Measurements from ENCODE around the gene NHS.
"Not testable (repeated sequence)": the region's sequence is repeated elsewhere in the genome, so short reads cannot be mapped to it uniquely, and the experiment has no call there.

The NHS gene

GRCh38 chrX:17496407-17496806, 121.4 kb downstream of the NHS start:
- no peak for DNase-seq (ENCODE audit: low spot score)

- no peak for DNase-seq (ENCODE audit: low spot score)
These were observed 122.2 kb downstream of the NHS start for GRCh38 chrX:17497193-17497592.

- no peak for DNase-seq (ENCODE audit: low spot score)
These were observed 124.5 kb downstream of the NHS start for GRCh38 chrX:17499512-17499911.

- DNase-seq (ENCODE audit: low spot score), result no peak
These were observed 125.2 kb downstream of the NHS start for GRCh38 chrX:17500145-17500579.

- DNase-seq (ENCODE audit: low spot score), result no peak
These were observed 126.7 kb downstream of the NHS start for GRCh38 chrX:17501746-17502145.

- DNase-seq (ENCODE audit: low spot score), result not testable (repeated sequence)
These were observed 131.4 kb downstream of the NHS start for GRCh38 chrX:17506352-17506751.

GRCh38 chrX:17511556-17511955, 136.6 kb downstream of the NHS start:
- no peak for DNase-seq (ENCODE audit: low spot score)

GRCh38 chrX:17519358-17519757, 144.4 kb downstream of the NHS start:
- no peak for DNase-seq (ENCODE audit: low spot score)

GRCh38 chrX:17520016-17520615, 145.1 kb downstream of the NHS start:
- DNase-seq (ENCODE audit: low spot score), result no peak

GRCh38 chrX:17521871-17522693, 147.1 kb downstream of the NHS start:
- DNase-seq (ENCODE audit: low spot score), result no peak

GRCh38 chrX:17525266-17525665, 150.3 kb downstream of the NHS start:
- no peak for DNase-seq (ENCODE audit: low spot score)

- no peak for DNase-seq (ENCODE audit: low spot score)
These were observed 151.0 kb downstream of the NHS start for GRCh38 chrX:17525762-17526555.

- DNase-seq (ENCODE audit: low spot score), result no peak
These were observed 152.2 kb downstream of the NHS start for GRCh38 chrX:17527135-17527701.

- DNase-seq (ENCODE audit: low spot score), result no peak
These were observed 152.9 kb downstream of the NHS start for GRCh38 chrX:17527922-17528321.

- DNase-seq (ENCODE audit: low spot score), result no peak
These were observed 154.2 kb downstream of the NHS start for GRCh38 chrX:17529151-17529745.

- DNase-seq (ENCODE audit: low spot score), result no peak
These were observed 156.5 kb downstream of the NHS start for GRCh38 chrX:17531500-17531899.

- peak; percentile 34 for DNase-seq (ENCODE audit: low spot score)
These were observed 160.2 kb downstream of the NHS start for GRCh38 chrX:17535229-17535628.

GRCh38 chrX:17537723-17538243, 162.8 kb downstream of the NHS start:
- no peak for DNase-seq (ENCODE audit: low spot score)

GRCh38 chrX:17542123-17542522, 167.1 kb downstream of the NHS start:
- DNase-seq (ENCODE audit: low spot score), result no peak

- no peak for DNase-seq (ENCODE audit: low spot score)
These were observed 169.8 kb downstream of the NHS start for GRCh38 chrX:17544821-17545220.

- no peak for DNase-seq (ENCODE audit: low spot score)
These were observed 171.4 kb downstream of the NHS start for GRCh38 chrX:17546356-17546755.

GRCh38 chrX:17547658-17548057, 172.7 kb downstream of the NHS start:
- no peak for DNase-seq (ENCODE audit: low spot score)

Data from CD4-positive, alpha-beta T cell treated with Interleukin-2 at 100 ng/mL for 4 hours (primary cell).